PC-3 (cell line): Measurements from ENCODE around the gene XPO1. TPM values are rescaled to one million over a fixed set of nuclear protein-coding genes. Genes with fewer than 3 reads are reported as not detected.

Experiments used
- ATAC-seq: fragments of 200-7000 bp; cut with Tn5 transposase; 2 replicates; pipeline ENCODE4 v1.9.1; 2020; ENCODE audit warnings: mild to moderate bottlenecking, moderate library complexity
- BruUV-seq: library from RNA; stranded (reverse); fragments of 400-500 nt; replicated peaks from 2 replicates; lab custom pipeline; 2021; lab: Mats Ljungman, UMichigan
- CTCF ChIA-PET: fragments of 300-600 bp; sonication (Branson Sonifier 250); formaldehyde crosslinking; loops from one replicate; lab custom pipeline; 2022; ENCODE audit warnings: antibody characterized with exemption; lab: Charles Lee
- POLR2A ChIA-PET: fragments of 300-600 bp; sonication (Branson Sonifier 250); formaldehyde crosslinking; loops from one replicate; lab custom pipeline; 2022; ENCODE audit warnings: antibody characterized with exemption; ENCODE audit not compliant: unreplicated experiment; lab: Charles Lee
- DNase-seq: peaks from one replicate; pipeline ENCODE4 v3.0.0-alpha.2; 2015
- H2AFZ ChIP-seq: fragments of 300-600 bp; sonication (generic); 2 replicates; pipeline ENCODE4 v1.6.0; 2016; ENCODE audit warnings: antibody characterized with exemption, low read length
- H3F3A ChIP-seq: fragments of 300-600 bp; sonication (generic); one replicate; pipeline ENCODE4 v1.6.0; 2017; ENCODE audit warnings: antibody characterized with exemption, low read length, control low read depth, mild to moderate bottlenecking; ENCODE audit not compliant: unreplicated experiment
- H3K27ac ChIP-seq: fragments of 300-600 bp; sonication (generic); 2 replicates; pipeline ENCODE4 v1.5.1; 2016; ENCODE audit warnings: mild to moderate bottlenecking, low read length
- H3K27me3 ChIP-seq: fragments of 300-600 bp; sonication (generic); 2 replicates; pipeline ENCODE4 v1.6.1; 2016; ENCODE audit warnings: low read length, mixed read lengths
- H3K36me3 ChIP-seq: fragments of 300-600 bp; sonication (generic); 2 replicates; pipeline ENCODE4 v1.6.1; 2016; ENCODE audit warnings: low read depth, mixed run types, low read length, mixed read lengths
- H3K4me1 ChIP-seq: fragments of 300-600 bp; sonication (generic); 2 replicates; pipeline ENCODE4 v1.5.1; 2016; ENCODE audit warnings: low read length; ENCODE audit not compliant: insufficient read depth
- H3K4me2 ChIP-seq: fragments of 300-600 bp; sonication (generic); 2 replicates; pipeline ENCODE4 v1.6.0; 2016; ENCODE audit warnings: low read length
- H3K4me3 ChIP-seq: fragments of 300-600 bp; sonication (generic); 2 replicates; pipeline ENCODE4 v1.5.1; 2016; ENCODE audit warnings: mild to moderate bottlenecking, low read length, mixed read lengths
- H3K79me2 ChIP-seq: fragments of 300-600 bp; sonication (generic); 2 replicates; pipeline ENCODE4 v1.6.1; 2017; ENCODE audit warnings: low read length, mixed read lengths
- H3K9ac ChIP-seq: fragments of 300-600 bp; sonication (generic); 2 replicates; pipeline ENCODE4 v1.6.0; 2016; ENCODE audit warnings: mild to moderate bottlenecking, low read length
- H3K9me2 ChIP-seq: fragments of 300-600 bp; sonication (generic); replicated peaks from 2 replicates; pipeline ENCODE4 v1.6.1; 2016; ENCODE audit warnings: mixed run types, low read length, mixed read lengths
- H3K9me3 ChIP-seq: fragments of 300-600 bp; sonication (generic); 2 replicates; pipeline ENCODE4 v1.6.1; 2016; ENCODE audit warnings: low read length, mixed read lengths
- H4K20me1 ChIP-seq: fragments of 300-600 bp; sonication (generic); 2 replicates; pipeline ENCODE4 v1.6.1; 2016; ENCODE audit warnings: low read length, mixed read lengths
- CTCF ChIP-seq: fragments of 300-600 bp; sonication (generic); conservative IDR thresholded peaks from 2 replicates; pipeline ENCODE4 v1.5.1; 2017; ENCODE audit warnings: antibody characterized with exemption, low read depth, mild to moderate bottlenecking, low read length
- EZH2 ChIP-seq: fragments of 300-600 bp; sonication (generic); IDR thresholded peaks from one replicate; pipeline ENCODE4 v1.6.1; 2017; ENCODE audit warnings: antibody characterized with exemption, mild to moderate bottlenecking, low read length; ENCODE audit not compliant: unreplicated experiment
- EZH2phosphoT487 ChIP-seq: fragments of 300-600 bp; sonication (generic); IDR thresholded peaks from 2 replicates; pipeline ENCODE4 v1.6.1; 2018; ENCODE audit warnings: mild to moderate bottlenecking, antibody characterized with exemption, low read length, borderline replicate concordance
- intact Hi-C: fragments of 100-400 bp; cut with micrococcal nuclease; formaldehyde crosslinking; loops from 2 replicates; pipeline ENCODE4 v1.9.0; 2023
- total RNA-seq: library from RNA; depleted of rRNA; stranded (reverse); fragments of >200 nt; gene quantifications from 2 replicates; pipeline ENCODE4 v1.2.3, GENCODE V29; 2014

XPO1 gene
- total RNA-seq, 1 experiment from 2014 or later: 138 TPM

DNA sequence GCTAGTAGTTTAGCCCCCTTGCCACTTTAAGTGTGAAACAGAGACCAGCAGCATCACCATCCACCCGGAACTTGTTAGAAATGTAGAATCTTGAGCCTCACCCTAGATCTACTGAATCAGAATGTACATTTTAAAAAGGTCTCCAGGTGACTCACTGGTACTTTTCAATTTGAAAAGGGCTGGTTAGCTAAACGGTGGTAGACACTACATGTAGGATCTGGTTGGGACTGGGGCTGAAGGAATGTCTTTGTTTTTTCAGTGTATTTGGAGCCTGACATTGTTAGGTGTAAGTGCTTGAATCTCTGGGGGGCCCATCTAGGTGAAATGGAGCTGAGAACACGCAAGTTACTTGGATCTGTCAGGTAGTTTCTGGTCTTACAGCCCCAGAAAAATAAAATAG, 44.0 kb upstream of the XPO1 start:
- no peaks in the 10 kb centered on the region for H3K9me2 ChIP-seq

GRCh38 chr2:61581716-61582115, 43.6 kb upstream of the XPO1 start:
- Histone ChIP-seq H3K9ac (no peak overlapping the region), H3K9me2 (no peaks in the 10 kb centered on the region), H4K20me1 (no peaks in the 10 kb centered on the region), H3K4me1 (no peaks in the 10 kb centered on the region), H2AFZ (peak overlapping the region; percentile 33; the same call in 1 of the 2 replicates), H3K4me2 (no peak overlapping the region), H3K9me3 (no peaks in the 10 kb centered on the region), H3K36me3 (no peaks in the 10 kb centered on the region), H3F3A (no peaks in the 10 kb centered on the region), H3K4me3 (no peak overlapping the region), H3K79me2 (no peaks in the 10 kb centered on the region), H3K27ac (no peak overlapping the region), H3K27me3 (no peaks in the 10 kb centered on the region)
- ChIA-PET CTCF (no interaction called here), POLR2A (no interaction called here)
- DNase-seq: no peak
- TF ChIP-seq EZH2phosphoT487 (no peak), CTCF (no peak), EZH2 (no peak)
- no TSS peak for BruUV-seq
- intact Hi-C loops: no loop called here
- ATAC-seq: no peak

More for the DNA sequence above, 44.0 kb upstream of the XPO1 start:
- H3K79me2 ChIP-seq: no peaks in the 10 kb centered on the region
- no peaks in the 10 kb centered on the region for H3K36me3 ChIP-seq
- no peaks in the 10 kb centered on the region for H3K27me3 ChIP-seq
- no peaks in the 10 kb centered on the region for H3K4me1 ChIP-seq
- no peak overlapping the region for H3K4me3 ChIP-seq
- H3K4me2 ChIP-seq: no peak overlapping the region
- no peaks in the 10 kb centered on the region for H4K20me1 ChIP-seq
- intact Hi-C loops: no loop called here
- no TSS peak for BruUV-seq
- TF ChIP-seq CTCF (no peak), EZH2phosphoT487 (no peak), EZH2 (no peak)
- ChIA-PET POLR2A (no interaction called here), CTCF (no interaction called here)
- DNase-seq (peak; percentile 17), ATAC-seq (no peak)
- H3K27ac ChIP-seq: no peak overlapping the region
- no peak overlapping the region for H3K9ac ChIP-seq
- H3F3A ChIP-seq: no peaks in the 10 kb centered on the region
- H3K9me3 ChIP-seq: no peaks in the 10 kb centered on the region
- peak overlapping the region; percentile 33 for H2AFZ ChIP-seq

DNA sequence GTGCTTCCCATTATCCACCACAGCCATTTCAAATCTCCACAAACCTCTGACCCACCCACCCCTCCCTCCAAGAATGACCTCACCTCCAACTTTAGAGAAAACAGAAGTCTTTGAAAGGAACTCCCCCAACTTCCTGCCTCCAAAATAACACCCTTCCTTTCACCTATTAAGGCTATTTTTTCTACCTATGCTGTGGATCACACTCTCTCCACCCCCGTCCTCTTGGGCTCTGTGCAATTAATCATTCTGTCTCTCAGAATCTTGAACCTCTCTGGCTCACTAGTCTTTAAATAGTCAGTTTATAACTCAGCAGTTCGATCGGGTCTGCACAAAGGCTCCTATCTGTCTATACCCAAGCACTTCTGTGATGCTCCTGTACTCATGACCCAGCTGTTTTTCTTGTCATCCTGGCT, 37.3 kb upstream of the XPO1 start:
- POLR2A ChIA-PET: no interaction called here
- no peak overlapping the region for H2AFZ ChIP-seq
- CTCF ChIA-PET: interaction anchor here (0.6 kb wide), 1 partner anchor 214 kb away, joined by 3 read pairs; no protein-coding TSS in a partner anchor

More for the DNA sequence above, 37.3 kb upstream of the XPO1 start:
- Histone ChIP-seq H3K27me3 (no peaks in the 10 kb centered on the region), H3K9me2 (no peaks in the 10 kb centered on the region), H4K20me1 (no peaks in the 10 kb centered on the region), H3K9ac (no peak overlapping the region), H3K4me1 (no peaks in the 10 kb centered on the region), H3K9me3 (no peaks in the 10 kb centered on the region), H3K79me2 (no peaks in the 10 kb centered on the region), H3K27ac (no peak overlapping the region), H3K36me3 (no peaks in the 10 kb centered on the region), H3K4me3 (no peak overlapping the region), H3F3A (no peaks in the 10 kb centered on the region), H3K4me2 (no peak overlapping the region)
- intact Hi-C loops: no loop called here
- no TSS peak for BruUV-seq
- TF ChIP-seq CTCF: no peak
- no peak for TF ChIP-seq EZH2phosphoT487
- no peak for TF ChIP-seq EZH2
- DNase-seq (no peak), ATAC-seq (no peak)
